HL-60 (cell line): ENCODE data around the gene DAB2IP.
"Not testable (repeated sequence)": the region's sequence is repeated elsewhere in the genome, so short reads cannot be mapped to it uniquely, and the experiment has no call there.

Source experiments
- DNase-seq, 2 experiments: peaks; one replicate each; pipeline ENCODE4 v3.0.0-alpha.2; 2010 to 2020; ENCODE audit warnings: low read depth in 1 of 2, low spot score in 1 of 2
- H3K27ac ChIP-seq: fragments of 250-450 bp; sonication (Bioruptor Pico); replicated peaks from 2 replicates; pipeline ENCODE4 v1.5.1; 2020; ENCODE audit warnings: mild to moderate bottlenecking, moderate library complexity
- H3K27me3 ChIP-seq: fragments of 250-450 bp; sonication (Bioruptor Pico); 2 replicates; pipeline ENCODE4 v1.5.1; 2021; ENCODE audit warnings: mild to moderate bottlenecking, moderate library complexity; ENCODE audit not compliant: insufficient read depth, poor library complexity, severe bottlenecking
- H3K4me3 ChIP-seq: replicated peaks from 2 replicates; pipeline ENCODE4 v1.5.1; 2011; ENCODE audit warnings: mild to moderate bottlenecking, control low read depth, low read length; ENCODE audit not compliant: insufficient read depth
- CTCF ChIP-seq: IDR thresholded peaks from one replicate; pipeline ENCODE4 v1.5.1; 2011; ENCODE audit warnings: low read length, control low read depth, inconsistent platforms; ENCODE audit not compliant: insufficient read depth
- GABPA ChIP-seq: IDR thresholded peaks from 2 replicates; pipeline ENCODE4 v1.6.1; 2012; ENCODE audit warnings: low read depth
- POLR2AphosphoS5 ChIP-seq: IDR thresholded peaks from 2 replicates; pipeline ENCODE4 v1.6.1; 2012; ENCODE audit warnings: low read depth
- REST ChIP-seq: IDR thresholded peaks from 2 replicates; pipeline ENCODE4 v1.6.1; 2012; ENCODE audit warnings: low read depth; ENCODE audit not compliant: insufficient replicate concordance
- SPI1 ChIP-seq: IDR thresholded peaks from 2 replicates; pipeline ENCODE4 v1.6.1; 2012; ENCODE audit warnings: low read depth, mild to moderate bottlenecking, borderline replicate concordance

DAB2IP gene

GRCh38 chr9:121790841-121791240, 139.4 kb downstream of the DAB2IP start:
- Histone ChIP-seq H3K27ac (no peak overlapping the region), H3K4me3 (no peak overlapping the region), H3K27me3 (no peaks in the 10 kb centered on the region)
- no peak for TF ChIP-seq GABPA
- no peak for DNase-seq

- not testable (repeated sequence) for H3K4me3 ChIP-seq, H3K27ac ChIP-seq, DNase-seq, H3K27me3 ChIP-seq
These were observed 141.0 kb downstream of the DAB2IP start for GRCh38 chr9:121792476-121792875.

GRCh38 chr9:121794334-121794733, 142.9 kb downstream of the DAB2IP start:
- H3K27me3 ChIP-seq, DNase-seq, H3K4me3 ChIP-seq, H3K27ac ChIP-seq: not testable (repeated sequence)

- Histone ChIP-seq H3K27me3 (no peaks in the 10 kb centered on the region), H3K4me3 (no peak overlapping the region), H3K27ac (no peak overlapping the region)
- DNase-seq: no peak
- TF ChIP-seq CTCF: no peak
- no peak for TF ChIP-seq POLR2AphosphoS5
- TF ChIP-seq REST: no peak
- no peak for TF ChIP-seq SPI1
- TF ChIP-seq GABPA: no peak
These were observed 145.6 kb downstream of the DAB2IP start for GRCh38 chr9:121797081-121797480.

GRCh38 chr9:121798941-121799340, 147.5 kb downstream of the DAB2IP start:
- Histone ChIP-seq H3K4me3 (no peak overlapping the region), H3K27ac (no peak overlapping the region), H3K27me3 (no peaks in the 10 kb centered on the region)
- no peak for DNase-seq
- TF ChIP-seq REST (no peak), POLR2AphosphoS5 (no peak), SPI1 (no peak), CTCF (no peak), GABPA (no peak)
